GM12873 (cell line): ENCODE results near the gene HK3.

Experiments
- CTCF ChIP-seq: IDR thresholded peaks from 2 replicates; pipeline ENCODE4 v1.5.1; 2012; ENCODE audit warnings: low read depth, mild to moderate bottlenecking, moderate library complexity, low read length, control low read depth; ENCODE audit not compliant: insufficient read depth; ENCODE audit errors: missing control alignments

Gene HK3

DNA sequence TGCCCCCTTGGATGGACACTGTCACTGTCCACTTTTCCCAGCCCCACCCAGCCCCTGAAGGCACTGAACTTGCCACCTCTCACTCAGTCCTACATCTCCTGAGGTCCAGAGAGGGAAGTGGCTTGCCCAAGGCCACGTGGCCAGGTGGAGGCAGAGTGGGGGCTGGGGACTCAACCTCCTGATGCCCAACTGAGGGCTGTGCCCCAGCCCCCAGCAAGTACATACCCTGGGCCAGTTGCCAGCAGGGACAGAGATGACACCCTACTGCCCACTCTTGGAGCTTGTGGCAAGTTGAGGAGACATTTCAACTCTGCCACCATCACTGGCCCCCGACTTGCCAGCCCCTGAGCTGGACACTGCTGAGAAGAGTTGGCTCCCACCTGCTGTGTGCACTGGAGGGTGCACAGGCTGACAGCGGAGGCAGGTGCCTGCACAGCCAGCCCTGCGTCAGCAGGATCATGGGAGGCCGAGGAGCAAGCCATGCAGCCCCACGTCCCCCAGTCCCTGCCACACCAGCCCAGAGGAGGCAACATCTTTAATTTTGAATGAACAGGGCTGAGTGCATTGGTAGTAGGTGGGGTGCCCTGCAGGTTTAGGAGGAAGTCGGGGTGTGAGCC lies 49.4 kb downstream of the HK3 start:
- no peak for TF ChIP-seq CTCF

DNA sequence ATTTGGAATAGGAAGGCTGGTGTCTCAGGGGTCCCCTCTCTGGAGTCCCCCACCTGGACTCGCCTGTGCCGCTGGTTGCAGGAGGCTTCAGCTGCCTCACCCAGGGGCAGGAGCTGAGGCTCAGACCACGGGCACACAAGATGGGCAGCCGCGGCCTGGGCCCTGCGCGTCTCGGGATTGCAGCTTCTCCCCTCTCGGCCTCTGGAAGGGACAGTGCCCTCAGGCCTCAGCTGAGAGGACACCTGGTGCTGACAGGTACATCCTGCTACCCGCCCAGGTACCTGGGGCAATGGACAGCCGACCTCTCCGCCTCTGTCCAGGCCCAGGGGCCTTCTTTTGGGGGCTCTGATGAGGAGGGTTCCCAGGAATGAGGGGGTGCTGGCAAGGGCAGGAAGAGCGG lies 50.5 kb downstream of the HK3 start:
- no peak for TF ChIP-seq CTCF

DNA sequence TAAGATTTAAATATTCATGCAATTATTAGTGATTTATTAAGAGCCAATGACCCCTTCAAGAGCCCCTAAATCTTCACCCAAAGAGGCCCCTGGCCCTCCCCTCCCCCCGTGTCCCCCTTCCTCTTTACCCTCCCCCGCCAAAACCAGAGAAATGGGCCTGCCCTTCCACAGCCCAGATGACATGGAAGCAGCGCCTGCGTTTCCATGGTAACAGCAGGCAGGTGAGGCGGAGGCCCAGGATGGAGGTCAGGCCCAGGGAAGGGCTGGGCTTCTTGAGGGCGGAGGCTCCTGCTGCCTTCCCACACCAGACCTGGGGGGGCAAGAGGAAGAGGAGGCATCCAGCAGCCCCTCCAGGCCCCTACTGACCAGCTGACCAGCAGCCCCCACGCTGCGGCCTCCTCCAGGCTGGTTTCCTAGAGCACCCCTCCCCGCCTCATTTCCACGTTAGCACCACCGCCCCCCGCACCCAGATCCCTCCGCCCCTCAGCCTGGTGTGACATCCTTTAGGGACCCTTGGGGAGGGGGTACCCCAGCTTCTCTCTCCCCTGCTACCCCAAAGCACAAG lies 51.3 kb downstream of the HK3 start:
- TF ChIP-seq CTCF: no peak

DNA sequence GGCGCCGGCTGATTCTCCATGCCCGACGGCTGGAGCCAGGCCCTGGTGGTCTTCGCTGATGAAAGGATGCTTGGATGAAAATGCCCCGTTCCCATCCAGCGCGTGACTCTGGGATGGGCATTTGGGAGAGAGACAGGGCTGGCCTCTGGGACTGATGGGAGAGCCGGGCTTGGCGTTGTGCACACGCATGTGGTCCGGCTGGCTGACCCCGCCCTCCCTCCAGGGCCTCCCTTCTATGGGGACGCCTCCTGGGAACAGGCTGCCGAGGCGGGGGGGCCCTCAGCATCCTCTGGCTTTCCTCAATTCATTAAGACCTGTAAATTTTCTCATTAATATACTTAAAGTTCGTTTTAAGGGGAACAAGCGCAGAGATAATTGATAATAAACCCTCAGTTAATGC lies 52.0 kb downstream of the HK3 start:
- TF ChIP-seq CTCF: no peak

DNA sequence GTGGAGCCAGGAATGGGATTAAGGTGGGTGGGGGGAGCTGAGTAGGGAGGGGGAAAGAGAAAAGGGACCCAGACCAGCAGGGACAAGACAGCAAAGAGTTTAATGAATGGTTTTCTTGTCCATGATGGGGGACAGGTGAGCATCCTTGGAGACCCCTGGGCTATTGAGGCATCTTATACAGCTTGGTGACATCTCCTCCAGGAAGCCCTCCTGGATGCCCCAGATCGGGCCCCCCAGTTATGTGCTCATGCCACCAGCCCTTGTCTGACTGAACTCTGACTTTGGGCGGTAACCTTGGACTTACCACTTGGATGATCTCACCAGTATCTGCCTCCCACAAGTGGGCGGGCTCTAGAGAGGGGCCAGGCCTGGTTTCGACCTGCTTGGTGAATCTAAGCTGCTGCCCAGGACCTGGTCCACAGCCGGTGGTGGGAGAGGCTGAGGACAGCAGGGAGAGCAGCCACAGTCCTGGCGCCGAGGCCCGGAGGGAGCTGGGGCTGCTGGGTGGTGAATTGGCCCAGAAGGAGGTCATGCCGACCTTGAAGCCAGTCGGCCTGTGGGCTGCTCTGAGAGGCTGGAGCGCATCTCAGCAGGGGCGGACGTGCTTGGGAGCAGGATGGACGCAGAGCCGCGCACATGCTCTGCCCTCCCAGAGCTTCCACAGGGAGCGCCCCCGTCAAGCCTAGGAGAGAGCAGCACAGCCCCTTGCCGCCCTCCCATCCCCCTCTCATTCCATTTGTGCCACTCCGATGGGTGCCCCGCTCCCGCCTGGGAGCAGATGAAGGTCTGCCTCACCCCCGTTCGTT lies 52.6 kb downstream of the HK3 start:
- TF ChIP-seq CTCF: no peak

GRCh38 chr5:176845392-176845713 lies 53.8 kb downstream of the HK3 start:
- no peak for TF ChIP-seq CTCF

DNA sequence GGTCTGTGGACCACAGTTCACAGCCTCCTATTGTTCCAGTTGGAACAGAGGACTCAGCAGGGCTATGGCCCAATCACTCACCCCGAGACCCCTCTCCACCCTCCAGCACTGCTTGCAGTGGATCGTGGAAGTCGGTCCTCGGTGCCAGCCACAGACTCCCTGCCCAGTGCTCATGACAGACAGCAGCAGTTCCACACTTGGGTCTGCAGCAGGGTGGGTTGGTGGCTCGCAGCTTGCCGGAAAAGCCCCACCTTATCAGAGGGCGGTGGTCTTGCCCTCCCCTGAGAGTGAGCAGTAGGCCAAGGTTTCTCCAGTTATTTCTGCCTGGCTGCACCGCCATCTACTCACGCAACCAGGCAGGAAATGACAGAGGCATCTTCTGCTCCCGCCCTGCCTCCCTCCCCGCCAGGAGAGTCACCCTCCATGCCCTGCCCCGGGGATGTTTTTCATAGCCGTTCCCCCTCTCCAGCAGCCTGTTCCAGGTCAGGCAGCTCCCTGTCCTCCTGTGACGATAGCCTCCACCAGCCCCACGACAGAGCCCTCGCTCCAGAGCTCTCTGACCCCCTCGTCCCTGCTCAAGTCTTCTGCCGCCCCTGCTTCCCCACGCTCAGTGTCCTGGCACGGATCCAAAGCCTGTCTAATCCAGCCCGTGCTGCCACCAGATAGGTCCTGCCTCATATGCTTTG lies 54.3 kb downstream of the HK3 start:
- TF ChIP-seq CTCF: no peak
